Measurements from ENCODE around the gene MAGIX. TPM values are rescaled to one million over a fixed set of nuclear protein-coding genes. Genes with fewer than 3 reads are reported as not detected.

The MAGIX gene
- total RNA-seq, 1 donor from 2014 or later = 2.4 TPM

GRCh38 chrX:49205443-49205842, 42.9 kb downstream of the MAGIX start:
- no peak for TF ChIP-seq CTCF (IDR thresholded peaks at IDR 0.05; ENCODE audit: borderline replicate concordance)
- H3K4me1 ChIP-seq = peaks cover 3% of the 10 kb centered on the region
- H3K4me3 ChIP-seq = no peak overlapping the region
- no peaks in the 10 kb centered on the region for H3K36me3 ChIP-seq
- no peak overlapping the region for H3K27ac ChIP-seq (replicated peaks)
- no peak for DNase-seq
- H3K27me3 ChIP-seq (ENCODE audit: low read depth) = no peaks in the 10 kb centered on the region
- intact Hi-C loops (cut with micrococcal nuclease) = no loop called here
- H3K9me3 ChIP-seq (replicated peaks) = no peaks in the 10 kb centered on the region

DNA sequence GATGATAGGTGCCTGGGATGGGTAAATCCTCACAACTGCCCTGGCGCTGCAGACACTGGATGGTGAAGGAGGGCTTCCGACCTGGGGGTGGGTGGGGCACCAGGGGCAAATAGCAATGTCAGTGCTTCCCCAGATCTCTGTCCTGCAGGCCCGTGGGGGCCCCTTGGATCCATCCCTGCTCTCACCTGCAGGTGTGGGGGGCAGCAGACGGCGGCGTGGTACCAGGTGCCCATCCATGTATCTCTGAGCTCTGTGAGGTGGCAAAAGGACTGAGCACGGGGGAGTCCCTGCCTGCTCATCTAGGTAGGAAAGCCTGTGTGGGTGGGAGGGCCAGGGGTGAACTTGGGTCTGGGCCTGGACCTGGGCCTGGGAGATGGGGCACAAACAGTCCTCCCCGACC, 44.0 kb downstream of the MAGIX start:
- intact Hi-C loops (cut with micrococcal nuclease) = no loop called here
- Histone ChIP-seq H3K36me3 (no peaks in the 10 kb centered on the region), H3K4me1 (no peaks in the 10 kb centered on the region), H3K9me3 (replicated peaks) (no peaks in the 10 kb centered on the region), H3K27me3 (ENCODE audit: low read depth) (no peaks in the 10 kb centered on the region), H3K4me3 (no peak overlapping the region), H3K27ac (replicated peaks) (no peak overlapping the region)
- DNase-seq = no peak
- no peak for TF ChIP-seq CTCF (IDR thresholded peaks at IDR 0.05; ENCODE audit: borderline replicate concordance)

GRCh38 chrX:49208399-49208798, 45.8 kb downstream of the MAGIX start:
- DNase-seq = no peak
- H3K36me3 ChIP-seq = no peaks in the 10 kb centered on the region
- intact Hi-C loops (cut with micrococcal nuclease) = no loop called here
- H3K9me3 ChIP-seq (replicated peaks) = no peaks in the 10 kb centered on the region
- H3K27ac ChIP-seq (replicated peaks) = no peak overlapping the region
- no peak overlapping the region for H3K4me3 ChIP-seq
- no peaks in the 10 kb centered on the region for H3K27me3 ChIP-seq (ENCODE audit: low read depth)
- no peak for TF ChIP-seq CTCF (IDR thresholded peaks at IDR 0.05; ENCODE audit: borderline replicate concordance)
- H3K4me1 ChIP-seq = no peaks in the 10 kb centered on the region

DNA sequence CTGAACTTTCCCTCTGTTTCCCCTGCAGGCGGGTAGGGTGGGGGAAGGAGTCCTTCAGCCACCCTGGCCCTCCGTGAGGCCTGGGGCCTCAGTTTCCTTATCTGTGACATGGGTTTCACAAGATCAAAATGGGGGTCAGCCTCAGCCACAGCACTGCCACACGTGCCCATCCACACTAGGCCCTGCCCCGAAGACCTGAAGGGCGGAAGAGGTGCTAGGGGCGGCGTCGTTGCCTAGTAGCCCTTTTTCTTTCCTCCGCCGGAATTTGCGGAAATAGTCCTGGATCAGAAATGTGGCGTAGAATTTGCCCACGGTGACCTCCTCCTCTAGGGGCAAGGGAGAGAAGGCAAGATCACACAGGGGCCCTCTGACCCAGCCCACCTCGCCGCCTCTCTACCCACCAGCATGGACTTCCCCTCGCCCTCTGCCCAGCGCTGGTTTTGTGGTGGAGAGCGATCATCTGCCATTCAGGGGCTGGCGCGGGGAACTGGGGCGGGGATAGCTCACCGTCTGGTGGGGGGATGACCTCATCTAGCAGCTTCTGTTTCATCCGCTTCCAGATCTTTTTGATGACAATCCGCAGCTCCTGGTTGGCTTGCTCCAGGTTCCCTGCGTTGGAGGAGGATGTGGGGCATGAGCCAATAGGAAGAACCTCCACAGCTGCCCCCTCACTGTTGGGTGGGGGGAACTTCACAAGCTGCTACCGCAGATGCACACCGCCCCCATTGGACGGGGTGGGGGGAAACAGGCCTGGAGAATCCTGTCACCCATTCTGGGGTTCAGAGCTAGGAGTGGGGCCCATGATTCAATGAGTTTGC, 47.1 kb downstream of the MAGIX start:
- Histone ChIP-seq H3K4me3 (peak overlapping the region; percentile 25), H3K27me3 (ENCODE audit: low read depth) (no peaks in the 10 kb centered on the region), H3K27ac (replicated peaks) (no peak overlapping the region), H3K4me1 (no peaks in the 10 kb centered on the region), H3K36me3 (no peaks in the 10 kb centered on the region), H3K9me3 (replicated peaks) (no peaks in the 10 kb centered on the region)
- no peak for TF ChIP-seq CTCF (IDR thresholded peaks at IDR 0.05; ENCODE audit: borderline replicate concordance)
- no peak for DNase-seq
- intact Hi-C loops (cut with micrococcal nuclease) = no loop called here

- Histone ChIP-seq H3K27ac (replicated peaks) (no peak overlapping the region), H3K4me1 (no peaks in the 10 kb centered on the region), H3K9me3 (replicated peaks) (no peaks in the 10 kb centered on the region), H3K4me3 (no peak overlapping the region), H3K27me3 (ENCODE audit: low read depth) (no peaks in the 10 kb centered on the region), H3K36me3 (no peaks in the 10 kb centered on the region)
- no peak for TF ChIP-seq CTCF (IDR thresholded peaks at IDR 0.05; ENCODE audit: borderline replicate concordance)
- intact Hi-C loops (cut with micrococcal nuclease) = no loop called here
- DNase-seq = no peak
These were observed 47.8 kb downstream of the MAGIX start for GRCh38 chrX:49210406-49210805.
